ENCODE data around the gene NOP9.

Gene NOP9

DNA sequence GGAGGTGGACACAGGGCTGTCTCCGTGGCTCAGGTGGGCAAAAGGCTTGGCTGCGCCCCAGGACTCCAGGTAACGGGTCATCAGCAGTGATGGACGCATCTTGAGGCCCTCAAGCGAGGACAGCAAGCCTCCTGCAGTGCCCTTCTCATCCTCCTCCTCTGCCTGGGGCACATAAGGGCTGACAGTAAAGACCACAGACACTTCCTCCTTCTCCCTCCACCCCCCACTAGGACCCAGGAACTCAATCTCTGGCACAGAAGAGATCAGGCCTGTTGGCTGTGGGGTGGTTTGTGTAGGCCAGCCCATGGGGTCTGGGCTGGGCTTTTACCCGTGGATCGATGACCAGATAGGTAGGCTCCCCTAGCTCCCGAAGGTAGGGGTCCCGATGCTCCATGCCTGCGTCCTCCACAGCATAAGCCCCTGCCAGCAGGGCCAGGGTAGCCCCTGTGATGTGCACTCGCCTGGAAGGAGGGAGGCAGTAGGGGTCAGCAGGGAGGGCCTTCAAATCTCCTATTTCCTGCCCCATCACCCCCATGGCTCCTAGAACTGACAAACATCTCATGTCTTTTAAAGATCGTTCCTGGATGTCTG, 29.5 kb downstream of the NOP9 start:
- DNase-seq, result no peak

DNA sequence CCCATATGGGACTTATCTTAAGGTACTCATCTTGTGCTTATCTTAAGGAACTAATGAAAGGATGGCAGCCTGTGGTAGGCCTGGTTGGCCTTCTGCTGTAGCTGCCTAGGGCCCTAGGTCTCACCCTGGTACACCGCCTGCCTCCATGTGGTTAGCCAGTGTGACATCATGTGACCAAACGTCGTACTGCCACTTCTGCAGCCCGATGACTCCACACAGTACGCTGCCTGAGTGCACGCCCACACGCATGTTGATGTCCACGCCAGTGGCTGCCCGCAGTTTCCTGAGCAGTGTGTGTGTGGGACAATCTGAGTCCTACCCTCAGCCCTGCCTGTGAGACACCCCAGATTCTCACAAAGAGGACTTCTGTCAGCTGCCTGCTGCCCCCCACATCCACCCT, 30.1 kb downstream of the NOP9 start:
- DNase-seq, result no peak

DNA sequence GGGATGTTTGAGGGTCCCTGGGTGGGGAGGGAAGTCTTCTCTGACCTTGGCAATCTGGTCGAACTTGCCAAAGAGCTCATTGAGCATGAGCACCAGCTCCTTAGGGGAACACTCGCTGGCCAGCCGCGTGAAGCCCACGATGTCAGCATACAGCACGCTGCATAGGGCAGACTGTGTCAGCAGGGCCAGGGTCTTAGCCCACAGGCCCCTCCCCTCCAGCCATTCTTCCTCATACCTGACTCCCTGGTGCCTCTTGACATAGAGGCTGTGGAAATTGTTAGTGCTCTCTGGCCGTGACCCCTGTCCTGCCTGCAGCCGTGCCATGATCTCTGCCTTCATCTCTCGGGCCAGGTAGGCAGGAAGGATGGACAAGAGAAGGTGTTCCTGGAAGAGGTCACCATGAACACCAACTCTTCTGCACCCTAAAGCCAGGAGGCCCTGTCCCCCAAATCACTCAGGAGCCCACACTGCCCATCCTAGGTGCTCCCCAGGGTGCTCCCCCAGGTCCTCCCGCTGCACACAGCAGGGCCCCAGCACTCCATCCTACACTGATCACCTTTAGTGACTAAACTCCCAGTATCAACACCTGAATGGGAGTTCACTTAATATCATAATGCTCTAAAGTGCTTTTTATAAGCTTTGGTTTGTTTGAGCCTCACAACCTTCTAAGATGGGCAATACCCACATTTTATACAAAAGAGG, 31.5 kb downstream of the NOP9 start:
- DNase-seq, result no peak

DNA sequence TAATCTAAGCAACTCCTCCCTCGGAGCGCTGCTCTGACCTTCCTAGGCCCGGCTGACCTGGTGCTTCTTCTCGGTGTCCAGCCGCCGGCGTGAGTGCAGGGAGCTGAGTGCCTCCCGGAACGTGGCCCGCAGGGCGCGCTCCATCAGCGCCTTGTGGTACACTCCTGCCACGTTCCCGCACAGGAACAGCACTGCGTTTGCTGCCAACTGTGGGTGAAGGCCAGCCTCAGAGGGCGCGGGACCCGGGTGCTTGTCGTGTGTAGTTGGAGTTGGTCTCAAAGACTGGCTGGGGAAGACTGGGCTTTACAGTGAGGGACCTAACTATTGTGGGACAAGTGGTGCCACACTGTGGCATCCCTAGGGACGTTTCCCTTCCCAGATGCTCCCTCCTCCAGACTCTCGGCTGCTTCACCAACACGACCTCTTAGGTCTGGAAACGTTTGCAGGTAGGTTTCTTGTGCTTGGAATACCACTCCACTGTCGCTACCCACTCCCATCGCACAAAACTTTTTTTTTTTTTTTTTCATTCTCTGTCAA, 32.1 kb downstream of the NOP9 start:
- no peak for DNase-seq

DNA sequence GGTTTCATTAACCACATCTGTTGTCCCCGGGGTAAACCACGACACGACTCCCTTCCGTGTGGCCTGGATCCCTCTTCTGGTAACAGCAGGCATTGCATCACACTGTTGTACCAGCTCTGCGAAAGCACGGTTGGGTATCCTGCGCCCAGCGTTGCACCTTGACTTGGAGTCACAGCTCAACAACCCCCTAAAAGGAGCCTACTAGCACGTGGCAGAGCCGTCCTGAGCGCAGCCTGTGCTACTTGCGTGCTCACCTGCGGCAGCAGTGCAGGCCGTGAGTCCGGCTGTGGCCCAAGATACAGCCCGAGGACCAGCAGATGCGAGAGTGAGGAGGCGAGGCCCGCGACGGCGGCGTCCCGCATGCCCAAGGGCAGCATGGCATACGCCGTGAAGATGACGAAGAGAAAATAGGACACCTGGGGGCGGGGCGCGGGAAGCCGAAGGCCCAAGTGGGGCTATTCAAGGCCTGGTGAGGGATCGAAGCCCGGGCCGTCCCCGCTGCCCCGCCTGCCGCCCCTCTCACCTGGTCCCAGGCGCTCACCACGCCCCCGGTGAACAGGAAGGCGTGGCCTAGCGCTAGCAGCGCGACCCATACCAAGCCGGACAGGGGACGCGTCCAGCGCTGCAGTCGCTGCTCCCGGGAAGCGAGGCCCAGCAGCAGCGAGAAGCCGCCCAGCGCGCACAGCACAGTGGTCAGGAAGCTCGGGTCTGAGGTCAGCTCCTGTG, 32.8 kb downstream of the NOP9 start:
- peak; percentile 74 for DNase-seq

DNA sequence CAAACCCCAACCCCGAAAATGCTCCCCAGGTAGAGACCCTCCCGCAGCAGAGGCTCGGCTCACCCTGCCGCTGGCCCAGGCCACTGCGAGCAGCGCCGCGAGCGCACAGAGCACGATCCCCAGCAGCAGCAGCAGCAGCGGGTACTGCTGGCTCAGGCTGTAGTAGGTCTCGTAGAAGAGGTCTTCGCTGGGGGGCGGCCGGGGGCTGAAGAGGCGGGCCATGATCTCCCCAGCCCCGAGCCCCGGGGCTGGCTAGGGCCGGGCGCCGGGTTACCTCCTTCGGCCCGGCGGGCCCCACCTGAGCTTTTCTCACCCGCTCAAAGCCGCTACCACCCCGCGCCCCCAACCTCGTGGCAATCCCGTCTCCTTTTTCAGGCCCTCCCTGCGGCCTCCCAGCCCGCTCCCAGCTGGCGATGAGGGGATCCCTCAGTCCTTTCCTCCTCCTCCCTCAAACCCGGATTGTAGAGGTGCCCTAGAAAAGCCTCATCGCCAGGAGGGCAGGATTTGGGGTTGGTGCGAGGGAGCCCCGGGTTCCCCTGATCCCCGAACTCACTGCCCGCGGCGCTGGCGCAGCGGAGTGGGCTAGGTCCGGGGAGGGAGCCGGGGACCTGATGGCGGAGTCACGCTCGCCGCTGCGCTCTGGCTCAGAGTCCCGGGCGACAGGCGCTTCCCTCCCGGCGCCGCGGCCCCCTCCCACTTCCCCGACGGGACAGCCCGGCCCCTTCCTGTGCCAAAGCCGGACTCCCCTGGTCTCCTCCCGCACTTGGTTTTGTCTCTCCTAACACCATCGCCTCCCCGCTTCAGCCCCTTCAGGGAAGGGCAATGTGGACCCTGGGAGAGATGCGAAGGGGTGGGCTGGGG, 35.0 kb downstream of the NOP9 start, which contains the start of gene ADCY4:
Gene ADCY4 (minus strand): TSS at position 641 of the 861 bp plus-strand sequence. CDS start 419 bp downstream, at position 222.
- DNase-seq, result no peak

DNA sequence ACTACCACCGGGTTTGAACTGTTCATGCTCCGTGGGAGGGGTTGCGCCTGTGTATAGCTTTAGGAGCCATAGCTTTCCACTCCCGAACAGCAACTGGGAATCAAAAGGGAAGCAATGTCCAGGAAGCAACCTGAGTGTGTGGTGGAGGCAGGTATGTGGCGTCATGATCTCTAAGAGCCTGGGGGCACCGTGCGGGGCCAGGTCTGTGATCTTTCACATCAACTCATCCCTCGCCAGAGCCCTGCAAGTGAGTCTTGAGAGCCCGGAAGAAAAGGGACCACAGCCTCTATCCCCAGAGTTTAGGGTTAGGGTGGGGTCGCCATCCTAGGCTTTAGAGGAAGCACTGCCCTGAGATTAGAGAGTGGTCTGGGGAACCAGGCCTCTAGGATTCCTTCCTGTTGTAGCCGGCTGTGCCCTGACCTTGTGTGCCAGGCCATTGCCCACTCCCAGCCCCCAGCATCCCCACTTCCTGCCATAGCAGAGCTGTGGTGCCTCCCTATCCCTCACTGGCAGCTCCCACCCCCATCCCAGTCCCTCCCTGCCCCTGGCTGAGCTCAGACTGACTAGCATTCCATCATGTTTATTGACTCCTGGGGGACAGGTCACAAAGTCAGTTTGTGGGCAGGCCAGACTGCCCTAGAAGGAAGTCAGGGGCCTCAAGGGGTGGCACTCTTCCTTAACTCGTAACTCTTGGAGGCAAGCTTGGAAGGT, 36.0 kb downstream of the NOP9 start:
- peak; percentile 30 for DNase-seq

DNA sequence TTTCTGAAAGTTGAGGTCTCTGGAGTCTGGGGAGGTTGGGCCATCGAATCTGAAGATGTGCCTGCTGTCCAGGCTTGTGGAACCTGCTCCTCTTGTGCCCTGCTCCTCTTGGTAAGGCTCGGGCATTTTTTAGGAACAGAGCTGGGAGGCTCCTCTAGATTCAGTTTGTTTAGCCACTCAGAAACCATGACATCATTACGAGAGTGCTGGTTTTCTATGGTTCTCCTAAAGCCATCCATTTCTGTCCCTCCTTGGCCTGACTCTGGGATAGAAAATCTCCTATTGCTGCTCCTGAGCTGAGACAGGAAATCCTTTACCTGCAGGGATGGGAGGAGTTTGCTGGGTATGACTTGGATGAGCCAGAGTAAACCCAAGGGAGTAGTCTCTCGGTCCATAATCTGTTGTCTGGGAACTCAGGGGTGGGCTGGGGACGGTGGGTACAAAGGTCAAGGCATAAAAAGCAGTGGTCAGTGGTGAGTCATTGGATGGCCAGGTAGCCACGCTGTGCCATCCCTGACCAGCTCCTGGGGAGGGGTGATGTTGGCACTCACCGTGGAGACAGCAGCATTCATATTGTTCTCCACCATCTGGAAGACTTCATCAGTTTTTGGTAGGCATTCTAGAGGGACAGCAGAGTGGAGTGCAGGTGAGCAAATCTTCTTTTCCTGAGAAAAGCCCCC, 37.6 kb downstream of the NOP9 start:
- no peak for DNase-seq

DNA sequence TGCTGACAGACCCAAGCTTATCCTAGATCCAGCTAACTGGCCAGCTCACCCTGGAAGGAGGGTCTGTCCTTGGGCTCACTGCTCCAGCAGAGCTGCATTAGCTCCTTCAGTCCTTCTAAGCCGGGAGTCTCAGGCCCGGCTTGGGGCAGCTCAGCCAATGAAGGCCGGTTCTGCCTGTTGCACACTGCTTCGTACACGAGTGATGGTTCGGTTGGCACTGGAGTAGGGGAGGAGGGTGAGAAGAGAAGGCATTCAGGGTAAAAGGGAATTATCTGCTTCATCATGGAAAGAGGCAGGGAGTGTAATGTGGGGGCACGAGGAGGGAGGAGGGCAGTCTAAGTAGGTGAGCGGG, 38.1 kb downstream of the NOP9 start:
- no peak for DNase-seq

DNA sequence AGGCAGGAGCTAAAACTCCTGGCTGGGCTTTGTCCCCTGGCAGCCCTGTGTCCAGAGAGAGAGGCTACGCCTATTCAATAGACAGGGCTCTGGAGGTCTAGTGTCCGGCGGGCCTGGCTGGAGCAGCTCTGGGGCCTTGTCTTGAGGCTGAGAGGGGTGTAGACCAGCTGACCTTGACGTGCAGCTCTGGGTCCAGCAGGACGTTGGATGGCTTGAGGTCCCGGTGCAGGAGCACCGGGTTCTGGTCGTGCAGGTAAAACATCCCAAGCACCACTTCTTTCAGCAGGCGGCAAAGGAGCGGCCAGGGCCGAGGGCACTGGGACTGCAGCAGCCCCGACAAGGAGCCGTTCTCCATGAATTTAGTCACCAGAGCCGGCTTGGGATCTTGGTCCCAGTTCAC, 39.2 kb downstream of the NOP9 start:
- no peak for DNase-seq

DNA sequence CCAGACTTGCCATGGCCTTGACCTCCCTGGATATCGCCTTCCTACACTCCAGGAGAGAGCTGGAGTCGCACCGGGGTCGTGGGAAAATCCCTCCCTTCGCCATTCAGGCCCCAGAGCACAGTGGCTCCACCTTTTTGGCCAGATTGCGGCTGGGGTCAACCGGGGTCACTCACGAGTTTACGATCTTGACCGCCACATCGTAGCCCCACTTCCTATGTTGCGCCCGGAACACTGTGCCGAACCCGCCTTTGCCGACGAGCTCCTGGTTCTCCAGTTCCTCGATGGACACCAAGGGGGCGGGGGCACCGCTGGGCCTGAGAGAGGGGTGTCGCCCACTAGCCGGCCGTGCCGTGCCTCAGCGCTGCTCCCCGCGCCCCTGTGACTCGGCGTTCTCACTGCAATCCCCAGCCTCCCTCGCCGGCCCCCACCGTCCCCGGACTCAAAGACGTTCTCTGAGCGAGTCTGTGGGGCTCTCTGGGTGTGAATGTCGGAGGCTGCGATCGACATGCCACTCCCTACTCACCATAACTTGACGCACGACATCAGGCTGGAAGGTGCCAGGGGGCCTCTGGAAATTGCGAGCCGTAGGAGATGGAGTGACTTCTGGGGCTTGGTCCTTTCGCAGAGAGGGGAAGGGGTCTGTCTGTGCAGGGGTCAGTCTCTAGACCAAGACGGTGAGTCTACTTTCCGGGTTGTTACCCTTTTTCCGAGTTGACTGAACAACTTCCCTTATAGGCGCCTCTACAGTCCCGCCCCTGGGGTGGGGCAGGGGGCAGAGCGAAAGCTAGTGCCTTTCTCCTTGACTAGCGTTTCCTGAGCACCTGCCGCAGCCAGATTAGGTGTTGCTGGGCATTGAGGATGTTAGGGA, 39.9 kb downstream of the NOP9 start, which contains the start of gene RIPK3:
Gene RIPK3 (minus strand): TSS at position 708 of the 868 bp plus-strand sequence. CDS start 165 bp downstream, at position 543.
- no peak for DNase-seq

DNA sequence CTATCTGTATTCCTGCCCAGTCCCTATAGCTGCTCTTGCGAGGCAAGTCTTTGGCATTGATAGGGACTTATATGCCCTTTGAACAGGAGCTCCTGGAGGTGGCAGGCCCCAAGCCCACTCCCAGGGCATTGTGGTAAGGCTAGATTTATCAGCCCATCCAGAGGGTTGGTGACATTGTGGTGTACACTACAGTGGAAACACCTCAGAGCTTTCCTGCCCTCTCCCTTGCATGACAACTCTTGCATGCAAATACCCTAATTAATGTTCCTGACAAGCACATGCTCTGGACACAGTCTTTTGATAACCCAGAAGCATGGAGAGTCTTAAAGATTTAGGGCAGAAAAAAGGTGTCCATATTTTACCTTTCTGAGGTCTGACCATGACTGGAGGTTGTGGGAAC, 41.0 kb downstream of the NOP9 start:
- DNase-seq, result no peak

DNA sequence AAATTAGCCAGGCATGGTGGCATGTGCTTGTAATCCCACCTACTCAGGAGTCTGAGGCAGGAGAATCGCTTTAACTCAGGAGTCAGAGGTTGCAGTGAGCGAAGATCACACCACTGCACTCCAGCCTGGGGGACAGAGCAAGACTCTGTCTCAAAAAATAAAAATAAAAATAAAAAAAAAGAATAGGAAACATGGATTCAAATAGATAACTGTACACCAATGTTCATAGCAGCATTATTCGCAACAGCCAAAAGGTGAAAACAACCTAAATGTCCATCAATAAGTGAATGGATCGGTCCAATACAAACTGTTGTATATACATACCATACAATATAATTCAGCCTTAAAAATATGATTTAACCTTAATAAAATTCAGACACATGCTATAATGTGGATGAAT, 43.2 kb downstream of the NOP9 start:
- no peak for DNase-seq

DNA sequence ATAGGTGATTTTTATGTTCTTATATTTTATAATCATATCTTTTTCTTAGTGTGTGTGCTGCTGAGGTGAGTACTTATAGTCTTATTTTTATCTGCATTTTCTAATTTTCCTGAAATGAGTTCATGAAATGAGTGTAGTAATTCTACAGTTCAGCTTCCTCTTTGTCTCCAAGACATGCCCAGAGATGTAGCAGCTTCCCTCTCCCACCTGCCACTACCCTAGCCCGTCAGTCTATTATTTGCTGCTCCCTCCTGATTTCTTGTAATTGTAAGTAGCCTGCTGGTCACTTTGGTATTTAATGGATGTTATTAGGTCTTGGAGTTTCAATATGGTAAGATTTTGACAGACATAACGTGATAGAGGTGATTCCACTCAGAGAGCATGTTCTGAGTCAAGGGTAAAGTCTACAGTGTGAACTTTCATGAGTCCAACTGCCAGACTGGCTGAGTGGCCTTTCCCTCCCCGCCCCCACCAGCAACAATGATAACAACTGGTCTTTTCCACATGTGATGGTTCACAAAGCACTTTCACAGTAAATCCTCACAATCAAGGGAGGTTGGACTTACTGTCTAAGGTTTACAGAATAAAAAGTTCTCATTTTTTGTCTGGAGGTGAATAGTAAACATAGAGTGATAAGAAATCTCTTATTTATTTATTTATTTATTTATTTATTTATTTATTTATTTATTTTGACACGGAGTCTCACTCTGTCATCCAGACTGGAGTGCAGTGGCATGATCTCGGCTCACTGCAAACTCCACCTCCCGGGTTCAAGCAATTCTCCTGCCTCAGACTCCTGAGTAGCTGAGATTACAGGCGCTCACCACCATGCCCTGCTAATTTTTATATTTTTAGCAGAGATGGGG, 44.4 kb downstream of the NOP9 start:
- DNase-seq, result no peak

DNA sequence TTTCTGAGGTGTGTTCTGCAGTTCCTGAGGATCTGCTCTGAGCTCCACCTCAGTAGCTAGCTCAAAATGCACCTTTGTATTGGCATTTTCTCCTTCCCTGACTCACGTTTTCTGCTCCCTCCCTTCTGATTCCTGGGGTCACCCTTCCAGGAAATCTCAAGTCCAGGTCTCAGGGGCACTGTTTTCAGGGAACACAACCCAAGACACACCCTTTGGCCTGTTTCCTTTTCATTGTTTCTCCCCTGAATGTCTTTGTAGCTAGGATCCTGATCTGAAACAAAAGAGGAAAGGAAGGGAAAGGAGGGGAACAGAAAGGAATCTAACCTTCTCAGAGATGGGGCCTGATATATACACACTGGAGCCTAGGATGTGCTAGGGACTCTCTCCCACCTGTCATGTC, 47.5 kb downstream of the NOP9 start:
- no peak for DNase-seq

DNA sequence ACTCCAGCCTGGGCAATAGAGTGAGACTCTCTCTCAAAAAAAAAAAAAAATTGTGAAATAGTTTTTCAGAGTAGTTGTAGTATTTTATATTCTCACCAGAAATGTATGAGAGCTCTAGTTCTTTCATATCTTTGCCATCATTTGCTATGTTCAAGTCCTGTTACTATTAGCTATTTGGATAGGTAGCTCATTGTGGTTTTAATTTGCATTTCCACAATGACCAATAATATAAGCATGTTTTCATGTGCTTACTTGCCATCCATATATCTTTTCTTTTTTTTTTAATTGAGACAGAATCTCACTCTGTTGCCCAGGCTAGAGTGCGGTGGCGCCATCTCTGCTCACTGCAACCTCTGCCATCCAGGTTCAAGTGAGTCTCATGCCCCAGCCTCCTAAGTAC, 48.5 kb downstream of the NOP9 start:
- no peak for DNase-seq

DNA sequence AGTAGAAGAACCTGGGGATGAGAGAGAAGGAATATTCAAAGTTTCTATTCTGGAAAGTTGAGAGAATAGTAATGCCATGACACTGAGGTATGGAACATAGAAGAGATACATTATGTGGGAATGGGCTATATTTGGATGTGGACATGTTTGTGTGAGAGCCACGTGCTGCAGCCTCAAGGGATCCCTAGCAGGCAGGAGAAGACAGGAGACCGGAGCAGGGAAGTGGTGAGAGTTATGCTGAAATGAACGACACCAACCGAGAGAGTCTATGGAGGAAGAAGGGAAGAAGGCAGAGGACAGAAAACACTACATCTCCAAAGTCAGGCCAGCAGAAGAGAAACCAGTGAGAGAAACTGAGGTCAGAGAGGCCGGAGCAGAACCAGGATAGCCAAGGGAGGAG, 50.1 kb downstream of the NOP9 start:
- DNase-seq, result no peak

DNA sequence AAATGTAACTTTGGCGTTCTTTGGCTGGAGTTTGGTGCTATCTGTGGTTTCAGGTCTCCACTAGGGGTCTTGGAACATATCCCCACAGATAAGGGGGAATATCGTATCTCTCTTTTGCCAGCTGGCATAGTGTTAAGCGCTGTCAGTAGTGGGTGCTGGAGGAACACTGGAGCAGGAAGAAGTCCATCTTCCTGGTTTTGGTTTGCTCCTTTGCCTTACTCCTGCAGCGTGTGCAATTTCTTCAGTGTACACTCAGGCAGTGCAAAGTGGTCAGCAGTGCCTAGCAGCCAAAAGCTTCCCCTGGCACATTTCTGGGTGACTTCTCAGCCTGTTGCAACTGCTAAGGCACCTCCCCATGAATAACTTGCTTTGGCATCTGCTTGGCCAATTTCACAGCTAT, 51.9 kb downstream of the NOP9 start:
- peak; percentile 39 for DNase-seq

Measured in fibroblast of skin of scalp (primary cell).